SW480 (cell line): ENCODE data around the gene CIAO1.
A peak's percentile ranks its signal among the peaks of the same experiment; 100 is the strongest.
"Not testable (repeated sequence)": the region's sequence is repeated elsewhere in the genome, so short reads cannot be mapped to it uniquely, and the experiment has no call there.

Experiments used
- DNase-seq: peaks from one replicate; pipeline ENCODE4 v3.0.0-alpha.2; 2016; ENCODE audit warnings: low spot score

CIAO1 gene

GRCh38 chr2:96250188-96250587 is 15.8 kb upstream of the CIAO1 start:
- no peak for DNase-seq

GRCh38 chr2:96251721-96252292 is 14.2 kb upstream of the CIAO1 start:
- DNase-seq, result peak; percentile 70

GRCh38 chr2:96252526-96252925 is 13.5 kb upstream of the CIAO1 start:
- DNase-seq, result no peak

- DNase-seq, result no peak
Measured at GRCh38 chr2:96253006-96253405, 13.0 kb upstream of the CIAO1 start.

- no peak for DNase-seq
Measured at GRCh38 chr2:96254571-96254970, 11.5 kb upstream of the CIAO1 start.

- no peak for DNase-seq
Measured at GRCh38 chr2:96256611-96257113, 9.4 kb upstream of the CIAO1 start.

GRCh38 chr2:96257744-96258143 is 8.3 kb upstream of the CIAO1 start:
- not testable (repeated sequence) for DNase-seq

- DNase-seq, result no peak
Measured at GRCh38 chr2:96258166-96259022, 7.6 kb upstream of the CIAO1 start.

- peak; percentile 72 for DNase-seq
Measured at GRCh38 chr2:96259497-96259921, 6.5 kb upstream of the CIAO1 start.

GRCh38 chr2:96260387-96261260 is 5.4 kb upstream of the CIAO1 start:
- DNase-seq, result peak; percentile 97

- DNase-seq, result no peak
Measured at GRCh38 chr2:96261328-96262003, 4.6 kb upstream of the CIAO1 start.

GRCh38 chr2:96262306-96262705 is 3.7 kb upstream of the CIAO1 start:
- no peak for DNase-seq

- DNase-seq, result no peak
Measured at GRCh38 chr2:96264086-96264485, 1.9 kb upstream of the CIAO1 start.

- peak; percentile 62 for DNase-seq
Measured at GRCh38 chr2:96264656-96265348, 1.2 kb upstream of the CIAO1 start.

- DNase-seq, result peak; percentile 23
Measured at GRCh38 chr2:96265349-96265839, 631 bp upstream of the CIAO1 start.

- peak; percentile 60 for DNase-seq
Measured at GRCh38 chr2:96267159-96267971, 1.3 kb downstream of the CIAO1 start.

- DNase-seq, result peak; percentile 17
Measured at GRCh38 chr2:96271995-96272394, 6.0 kb downstream of the CIAO1 start.

- DNase-seq, result no peak
Measured at GRCh38 chr2:96273763-96274162, 7.7 kb downstream of the CIAO1 start.

- DNase-seq, result no peak
Measured at GRCh38 chr2:96274355-96275056, 8.5 kb downstream of the CIAO1 start.
